GM12878 (cell line): ENCODE results near the gene FLNC. TPM values are rescaled to one million over a fixed set of nuclear protein-coding genes. Genes with fewer than 3 reads are reported as not detected.

ENCODE experiments used
- ATAC-seq: fragments of 200-7000 bp; cut with Tn5 transposase; 3 replicates; pipeline ENCODE4 v1.9.1; 2020; ENCODE audit warnings: mild to moderate bottlenecking, moderate library complexity
- BruUV-seq: library from RNA; stranded (reverse); fragments of 400-500 nt; replicated peaks from 2 replicates; lab custom pipeline; 2021; lab: Mats Ljungman, UMichigan
- CTCF ChIA-PET: fragments of 300-600 bp; sonication (Branson Sonifier 250); formaldehyde crosslinking; extraction: SDS; loops from one replicate; lab custom pipeline; 2021; ENCODE audit warnings: inconsistent platforms; lab: Yijun Ruan, JAX
- POLR2A ChIA-PET: fragments of 350-600 bp; formaldehyde crosslinking; extraction: SDS; loops from one replicate; lab custom pipeline; 2021; ENCODE audit warnings: inconsistent platforms; lab: Charles Lee
- RAD21 ChIA-PET: fragments of 300-600 bp; sonication (Branson Sonifier 250); formaldehyde crosslinking; loops from one replicate; lab custom pipeline; 2023; ENCODE audit warnings: antibody characterized with exemption; ENCODE audit not compliant: unreplicated experiment; lab: Charles Lee
- SMC1A ChIA-PET: fragments of 300-600 bp; sonication (Branson Sonifier 250); formaldehyde crosslinking; loops from one replicate; lab custom pipeline; 2023; ENCODE audit not compliant: unreplicated experiment, uncharacterized antibody; lab: Charles Lee
- DNase-seq: peaks from one replicate; pipeline ENCODE4 v3.0.0-alpha.2; 2011; ENCODE audit warnings: low read depth, low spot score
- FAIRE-seq: peaks from 3 replicates; lab custom pipeline; 2011; peaks lifted over from hg19 to GRCh38; lab: Jason Lieb, UNC
- H2AFZ ChIP-seq: 2 replicates; pipeline ENCODE4 v1.6.0; 2011; ENCODE audit warnings: low read depth, low read length, control low read depth; ENCODE audit not compliant: control insufficient read depth
- H3K27ac ChIP-seq: 2 replicates; pipeline ENCODE4 v1.5.1; 2011; ENCODE audit warnings: control low read depth; ENCODE audit not compliant: control insufficient read depth, insufficient read depth
- H3K27me3 ChIP-seq, 2 experiments: replicated peaks in 1 of 2; 2 replicates each; pipeline versions ENCODE4 v1.6.0 to v1.6.1; 2011; ENCODE audit warnings: low read length in 1 of 2; ENCODE audit not compliant: control insufficient read depth in 2 of 2, insufficient read depth in 2 of 2
- H3K36me3 ChIP-seq, 2 experiments: 2 replicates each; pipeline ENCODE4 v1.5.1; 2011; ENCODE audit warnings: low read length in 1 of 2; ENCODE audit not compliant: control insufficient read depth in 2 of 2, insufficient read depth in 2 of 2
- H3K4me1 ChIP-seq: 2 replicates; pipeline ENCODE4 v1.6.1; 2011; ENCODE audit warnings: mild to moderate bottlenecking, low read length, moderate library complexity, mixed read lengths; ENCODE audit not compliant: control insufficient read depth, insufficient read depth
- H3K4me2 ChIP-seq: 2 replicates; pipeline ENCODE4 v1.6.0; 2011; ENCODE audit warnings: control low read depth; ENCODE audit not compliant: control insufficient read depth, insufficient read depth
- H3K4me3 ChIP-seq: fragments of 200-600 bp; sonication (generic); 2 replicates; pipeline ENCODE4 v1.5.1; 2016
- H3K79me2 ChIP-seq: 2 replicates; pipeline ENCODE4 v1.6.0; 2011; ENCODE audit warnings: low read length; ENCODE audit not compliant: control insufficient read depth, insufficient read depth
- H3K9ac ChIP-seq: 2 replicates; pipeline ENCODE4 v1.8.0; 2011; ENCODE audit warnings: low read length, control low read depth, mixed read lengths; ENCODE audit not compliant: control insufficient read depth, insufficient read depth
- H3K9me3 ChIP-seq: replicated peaks from 3 replicates; pipeline ENCODE4 v1.5.1; 2011; ENCODE audit warnings: mild to moderate bottlenecking, low read length; ENCODE audit not compliant: control insufficient read depth, insufficient read depth
- H4K20me1 ChIP-seq: 2 replicates; pipeline ENCODE4 v1.6.0; 2011; ENCODE audit not compliant: control insufficient read depth, insufficient read depth
- ATF2 ChIP-seq: IDR thresholded peaks from 2 replicates; pipeline ENCODE4 v1.6.1; 2012; ENCODE audit warnings: low read length, inconsistent platforms
- HDAC2 ChIP-seq: fragments of 200-600 bp; sonication (generic); IDR thresholded peaks from 2 replicates; pipeline ENCODE4 v1.6.1; 2017
- PML ChIP-seq: IDR thresholded peaks from 2 replicates; pipeline ENCODE4 v1.6.1; 2012; ENCODE audit warnings: low read length, inconsistent platforms
- POLR2A ChIP-seq: IDR thresholded peaks from 2 replicates; pipeline ENCODE4 v1.6.1; 2011; ENCODE audit warnings: low read depth, mild to moderate bottlenecking, low read length
- WGBS: methylation state at CpG from one replicate; pipeline ENCODE4 v1.1.6; 2016; ENCODE audit warnings: low lambda C conversion rate; ENCODE audit not compliant: insufficient replicate concordance, insufficient coverage; ENCODE audit errors: missing lambda C conversion rate; 5-methylcytosine and 5-hydroxymethylcytosine counted together
- in situ Hi-C: fragments of 300-500 bp; cut with MboI; formaldehyde crosslinking; loops from 9 replicates; pipeline ENCODE4 v1.14.3; 2018; ENCODE audit warnings: mixed read lengths
- intact Hi-C: fragments of 100-400 bp; cut with micrococcal nuclease; formaldehyde crosslinking; loops from one replicate; pipeline ENCODE4 v1.14.2; 2022; ENCODE audit not compliant: unreplicated experiment
- polyA plus RNA-seq, 11 experiments: library from polyadenylated mRNA; depleted of rRNA in 4 of 11; unstranded in 6 of 11; stranded (reverse) in 5 of 11; fragments of >200 nt; fragmentation: Nextera tagmentation in 4 of 11; fragmentation: Illumina TruSeq in 1 of 11; extraction: Ambion mirVana in 4 of 11; extraction: Trizol in 1 of 11; gene quantifications; 1 replicate in 1 of 11; 2 replicates in 10 of 11; pipeline versions ENCODE4 v1.2.1 to v1.2.3, GENCODE V29; 2011 to 2016; ENCODE audit warnings: inconsistent platforms in 2 of 11, missing spikeins in 2 of 11, low read depth in 1 of 11
- total RNA-seq, 4 experiments: library from RNA; depleted of rRNA in 3 of 4; stranded (reverse); fragments of >200 nt in 3 of 4; fragmentation: Illumina TruSeq in 1 of 4; extraction: Trizol in 1 of 4; gene quantifications; 2 replicates each; pipeline versions ENCODE4 v1.2.1 to v1.2.3, GENCODE V29; 2013 to 2021

Gene FLNC
- total and polyA plus RNA-seq, 10 of the 15 experiments (the other 5 are each of a cell fraction or from before 2014, with no cell fraction given) = 0.01 to 0.21 (median 0.06) TPM; not detected in 3

GRCh38 chr7:128849804-128850490 lies 19.7 kb downstream of the FLNC start (continued):
- TF ChIP-seq ATF2 (no peak), PML (no peak), POLR2A (no peak)

GRCh38 chr7:128852537-128853254 lies 22.5 kb downstream of the FLNC start:
- no peak for TF ChIP-seq HDAC2
- in situ Hi-C loops = no loop called here

More at GRCh38 chr7:128852537-128853254, 22.5 kb downstream of the FLNC start:
- Histone ChIP-seq H3K79me2 (no peaks in the 10 kb centered on the region), H3K27me3 (no peaks in the 10 kb centered on the region), H2AFZ (no peak overlapping the region), H3K27ac (no peak overlapping the region), H3K4me1 (no peaks in the 10 kb centered on the region), H3K4me3 (no peak overlapping the region), H3K9ac (no peak overlapping the region), H3K9me3 (no peaks in the 10 kb centered on the region), H3K36me3 (no peaks in the 10 kb centered on the region), H3K4me2 (no peak overlapping the region), H4K20me1 (no peaks in the 10 kb centered on the region)
- ChIA-PET SMC1A (no interaction called here), POLR2A (no interaction called here), RAD21 (no interaction called here), CTCF (interaction anchor here (1.5 kb wide), 1 partner anchor 31 kb away, joined by 3 read pairs; no protein-coding TSS in a partner anchor)
- no peak for DNase-seq
- BruUV-seq = no TSS peak
- intact Hi-C loops = no loop called here
- FAIRE-seq = no peak
- no peak for ATAC-seq
- 50% methylated on average over 28 of the region's 28 CpGs for WGBS
